Stimulated activated CD8-positive, alpha-beta memory T cell treated with anti-CD3 and anti-CD28 coated beads, Interleukin-12 subunit alpha, Interleukin-12 subunit beta, amount 100 ng/mL, for 24 hours (primary cell): ENCODE measurements around the gene BTBD7.

Source experiments
- DNase-seq: peaks from one replicate; pipeline ENCODE4 v3.0.0-alpha.2; 2020; ENCODE audit errors: extremely low read depth

Gene BTBD7

GRCh38 chr14:93305725-93306418, 27.0 kb downstream of the BTBD7 start:
- no peak for DNase-seq

DNA sequence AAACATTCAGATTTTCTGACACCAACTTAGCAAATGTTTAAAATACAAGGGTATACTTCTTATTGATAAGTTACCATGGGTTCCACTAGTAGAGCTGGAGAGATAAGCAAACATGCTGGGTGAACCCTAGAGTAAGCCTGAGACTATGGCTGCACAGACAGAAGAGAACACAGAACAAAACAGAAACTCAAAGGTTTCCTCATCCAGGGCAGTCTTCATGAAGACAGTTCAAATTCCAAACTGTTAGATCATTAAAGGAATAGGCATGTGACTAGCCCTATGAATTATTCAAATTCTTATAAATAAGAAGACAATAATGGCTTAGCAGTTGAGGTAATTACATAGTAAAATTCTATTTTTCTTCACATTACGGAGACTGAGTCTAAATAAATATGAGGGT, 28.1 kb downstream of the BTBD7 start:
- no peak for DNase-seq

DNA sequence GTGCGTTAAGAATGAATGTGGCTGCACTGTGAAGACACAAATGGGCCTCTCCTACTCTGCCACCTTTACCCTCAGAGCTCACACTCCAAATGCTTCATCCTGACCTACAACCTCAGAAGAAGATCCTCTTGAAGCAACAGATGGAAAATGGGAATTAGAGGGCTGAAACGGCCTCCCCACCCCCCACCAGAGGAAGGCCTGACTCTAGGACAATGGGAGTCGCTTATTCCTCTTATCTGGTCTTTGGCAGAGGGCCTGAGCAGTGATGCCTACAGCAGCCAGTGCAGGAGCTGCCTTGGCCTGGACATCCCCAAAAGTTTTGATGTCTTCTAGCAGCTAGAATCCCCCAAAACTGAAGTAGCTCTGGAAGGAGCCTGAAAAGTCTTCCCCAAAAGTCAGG, 29.2 kb downstream of the BTBD7 start:
- DNase-seq: no peak

GRCh38 chr14:93302688-93303581, 29.9 kb downstream of the BTBD7 start:
- DNase-seq: no peak

GRCh38 chr14:93301821-93302447, 30.9 kb downstream of the BTBD7 start:
- no peak for DNase-seq

DNA sequence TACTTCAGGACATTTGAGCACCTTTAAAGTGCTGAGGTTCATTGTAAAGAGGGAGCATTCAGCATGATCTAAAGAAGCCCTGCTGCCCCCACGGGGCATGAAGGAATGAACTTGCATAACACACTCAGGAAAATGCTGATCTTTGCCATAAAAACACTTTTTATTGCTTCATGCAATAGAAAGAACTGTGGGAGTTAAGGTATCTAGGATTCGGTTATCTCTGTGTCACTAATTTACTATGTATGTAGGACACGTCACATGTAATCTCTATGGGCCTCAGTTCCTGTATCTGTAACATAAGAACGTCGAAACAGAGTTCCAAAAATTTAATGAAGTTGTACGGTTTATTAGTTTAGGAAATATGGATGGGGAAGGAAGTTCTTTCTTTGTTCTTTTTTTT, 33.0 kb downstream of the BTBD7 start:
- no peak for DNase-seq

- no peak for DNase-seq
Measured at GRCh38 chr14:93299416-93299815, 33.4 kb downstream of the BTBD7 start.

DNA sequence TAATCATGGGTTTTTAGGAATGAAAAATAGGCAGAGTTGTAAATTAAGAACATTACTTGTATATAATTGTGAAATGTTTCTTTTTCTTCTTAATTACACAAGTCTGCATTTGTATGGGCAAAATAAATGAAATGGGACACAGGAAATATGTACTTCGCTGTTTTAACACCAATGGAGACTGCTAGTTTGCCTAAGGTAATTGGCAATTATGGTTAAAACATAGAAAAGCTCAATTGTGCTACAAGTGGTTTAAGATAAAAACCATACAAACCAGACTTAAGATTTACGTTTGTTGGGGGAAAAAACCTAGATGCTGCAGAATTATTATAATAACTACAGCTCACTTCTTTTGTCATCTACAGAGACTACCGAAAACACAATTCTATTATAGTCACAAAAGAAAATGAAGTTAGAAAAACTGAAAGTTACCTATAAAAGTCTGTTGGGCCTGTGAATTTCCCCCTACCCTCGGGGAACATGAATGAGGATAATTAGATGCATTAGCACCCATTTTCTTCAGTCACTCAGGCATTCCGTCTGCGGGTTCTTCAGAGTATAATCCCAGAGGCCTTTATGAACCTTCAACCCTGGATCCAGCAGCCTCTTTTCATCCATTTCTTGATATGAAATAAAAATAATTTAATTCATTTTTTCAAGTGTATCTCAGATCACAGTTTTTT, 37.2 kb downstream of the BTBD7 start:
- no peak for DNase-seq

DNA sequence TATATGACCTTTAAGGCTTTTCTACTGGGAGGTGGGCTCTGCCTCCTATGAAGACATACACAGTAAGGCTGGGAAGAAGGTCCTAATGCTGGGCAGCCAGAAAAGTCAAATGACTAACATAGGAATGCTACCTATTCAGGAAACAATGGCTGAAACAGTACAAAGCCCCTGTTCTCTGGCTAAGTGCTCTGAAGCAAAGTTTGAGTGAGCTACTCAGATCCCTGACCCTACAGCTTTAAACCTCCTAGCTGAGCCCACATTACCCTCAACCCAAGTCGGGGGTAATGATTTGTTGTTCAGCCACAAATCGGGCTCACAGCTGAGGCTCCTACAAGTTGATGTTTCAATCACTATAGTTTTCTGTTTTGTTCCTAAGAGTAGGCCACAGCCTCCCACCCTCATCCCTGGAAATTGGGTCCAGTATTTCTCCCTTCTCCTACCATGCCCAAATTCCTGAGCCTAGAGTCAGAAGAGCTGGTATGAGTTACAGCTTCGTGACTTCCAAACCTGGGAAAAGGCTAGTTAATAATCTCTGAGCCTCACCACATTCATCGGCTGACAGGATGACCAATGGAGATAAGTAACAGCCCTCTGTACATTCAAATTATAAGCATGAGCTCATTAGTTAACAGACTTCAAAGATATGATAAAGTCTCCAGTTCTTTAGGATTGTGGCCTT, 46.5 kb downstream of the BTBD7 start:
- DNase-seq: no peak

- DNase-seq: no peak
Measured at GRCh38 chr14:93285044-93285443, 47.8 kb downstream of the BTBD7 start.

GRCh38 chr14:93281937-93282336, 50.9 kb downstream of the BTBD7 start:
- no peak for DNase-seq

DNA sequence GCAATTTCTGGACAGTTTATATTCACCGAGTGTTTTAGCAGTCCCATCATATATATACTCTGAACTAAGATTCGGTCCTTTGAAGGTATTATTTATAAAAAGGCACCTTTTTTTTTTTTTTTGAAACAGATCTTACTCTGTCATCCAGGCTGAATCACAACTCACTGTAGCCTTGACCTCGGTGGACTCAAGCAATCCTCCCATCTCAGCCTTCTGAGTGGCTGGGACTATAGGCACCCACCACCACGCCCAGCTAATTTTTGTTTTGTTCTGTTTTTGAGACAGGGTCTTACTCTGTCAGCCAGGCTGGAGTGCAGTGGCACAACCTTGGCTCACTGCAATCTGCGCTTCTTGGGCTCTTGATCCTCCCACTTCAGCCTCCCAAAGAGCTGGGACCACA, 52.1 kb downstream of the BTBD7 start:
- no peak for DNase-seq

DNA sequence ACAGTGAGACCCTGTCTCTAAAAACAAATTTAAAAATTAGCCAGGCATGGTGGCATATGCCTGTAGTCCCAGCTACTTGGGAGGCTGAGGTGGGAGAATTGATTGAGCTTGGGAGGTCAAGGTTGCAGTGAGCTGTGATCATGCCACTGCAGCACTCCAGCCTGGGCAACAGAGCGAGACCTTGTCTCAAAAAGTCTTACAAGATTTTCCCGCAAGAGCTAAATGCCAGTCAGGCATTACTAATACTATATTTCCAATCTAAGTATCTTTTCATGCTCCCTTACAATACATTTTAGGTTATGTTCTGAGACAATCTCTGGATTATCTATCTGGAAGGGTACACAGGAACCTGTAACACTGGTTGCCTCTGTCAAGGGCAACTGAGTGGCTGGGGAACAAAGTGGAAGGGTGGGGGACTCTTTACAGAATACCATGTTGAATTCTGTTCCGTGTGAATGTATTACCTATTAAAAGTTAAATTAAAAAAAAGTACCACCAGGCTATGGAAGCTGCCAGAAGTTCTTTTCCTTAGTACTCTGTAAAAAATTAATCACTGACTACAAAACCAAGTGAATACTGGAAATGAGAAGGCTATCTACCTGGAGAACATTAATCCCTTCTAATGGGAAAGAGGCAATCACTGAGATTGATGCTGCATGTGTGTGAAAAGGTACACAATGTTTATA, 56.7 kb downstream of the BTBD7 start:
- no peak for DNase-seq

DNA sequence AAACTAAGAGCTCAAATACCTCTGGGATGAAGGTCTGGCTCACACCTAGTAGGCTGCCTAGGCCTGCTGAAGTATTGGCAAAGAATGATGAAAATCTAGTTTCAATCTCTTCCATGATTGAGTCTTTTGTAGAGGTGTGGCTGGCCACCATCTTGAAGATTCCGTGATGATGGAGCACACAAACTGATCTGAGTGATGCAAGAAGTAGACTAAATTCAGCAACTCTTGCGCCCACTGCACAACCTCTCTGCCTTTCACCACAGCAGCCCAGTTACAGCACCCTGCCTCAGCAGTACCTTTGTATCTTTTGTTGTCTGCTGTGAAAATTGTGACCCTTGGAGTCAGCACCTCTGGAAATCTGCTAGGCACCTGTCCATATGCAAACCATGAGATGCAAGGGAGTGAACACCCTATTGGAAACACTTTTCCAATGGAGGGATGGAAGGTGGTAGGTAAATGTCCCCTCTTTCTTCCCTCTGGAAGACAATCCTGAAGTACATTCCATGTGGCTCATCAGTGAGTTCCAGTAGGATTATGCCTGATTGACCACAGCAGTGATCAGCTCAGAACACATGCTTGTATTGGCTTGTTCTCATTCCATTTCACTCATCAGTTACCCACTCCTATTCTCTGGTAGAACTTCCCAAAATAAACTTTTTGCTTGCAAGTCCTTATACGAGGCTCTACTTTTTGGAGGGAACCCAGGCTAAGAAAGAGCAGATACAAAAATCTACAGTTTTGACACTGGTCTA, 58.6 kb downstream of the BTBD7 start:
- DNase-seq: no peak

DNA sequence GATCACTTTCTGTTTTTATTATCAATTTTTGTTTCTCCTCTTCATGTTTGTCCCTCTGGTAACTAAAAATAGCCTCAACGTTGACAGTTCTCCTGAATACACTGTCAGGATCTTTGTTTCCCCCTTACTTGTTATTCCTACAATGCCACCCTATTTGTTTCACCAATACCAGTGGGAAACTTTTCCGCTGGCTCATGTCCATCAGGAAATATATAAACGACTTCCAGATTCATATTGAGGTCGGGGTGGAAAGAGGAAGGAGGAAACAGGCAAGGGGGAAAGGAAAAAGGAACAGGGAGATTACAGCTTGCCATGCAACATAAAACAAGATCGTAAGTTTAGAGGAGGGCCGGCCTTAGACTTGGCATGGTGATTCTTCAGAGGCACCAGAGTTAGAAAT, 61.7 kb downstream of the BTBD7 start:
- DNase-seq: no peak

DNA sequence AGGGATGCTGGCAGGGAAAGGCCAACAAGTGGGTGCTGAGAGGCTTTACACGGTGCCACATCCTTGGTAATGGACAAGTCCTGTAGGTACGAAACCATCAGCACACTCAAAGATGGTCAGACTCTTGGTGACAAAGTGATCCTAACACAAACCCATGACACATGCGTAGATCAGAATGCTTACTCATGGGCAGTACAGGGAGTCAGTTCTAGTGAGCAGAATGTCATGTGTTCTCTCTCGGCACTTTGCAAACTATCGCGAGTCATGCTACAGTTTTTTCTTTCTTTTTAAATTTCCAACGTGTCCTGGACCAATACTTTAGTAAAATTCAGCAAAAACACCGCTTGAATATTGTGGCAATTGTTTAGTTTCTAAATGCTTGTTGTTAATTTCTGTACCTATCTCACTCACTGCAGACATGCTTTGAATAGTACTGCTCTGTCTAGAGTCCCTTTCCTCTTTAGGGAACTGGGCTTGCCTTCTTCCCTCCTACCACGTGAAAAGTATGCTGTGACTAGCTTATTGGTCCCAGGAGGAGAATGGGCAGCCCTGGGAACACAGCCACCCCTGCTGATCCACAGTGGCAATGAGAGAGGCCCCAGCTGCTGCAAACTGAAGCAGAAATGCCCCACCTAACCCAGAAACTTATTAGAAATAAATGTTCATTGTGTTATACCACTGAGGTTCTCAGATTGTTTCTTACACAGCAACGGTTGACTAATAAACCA, 63.3 kb downstream of the BTBD7 start:
- no peak for DNase-seq

GRCh38 chr14:93268406-93268805, 64.4 kb downstream of the BTBD7 start:
- no peak for DNase-seq

DNA sequence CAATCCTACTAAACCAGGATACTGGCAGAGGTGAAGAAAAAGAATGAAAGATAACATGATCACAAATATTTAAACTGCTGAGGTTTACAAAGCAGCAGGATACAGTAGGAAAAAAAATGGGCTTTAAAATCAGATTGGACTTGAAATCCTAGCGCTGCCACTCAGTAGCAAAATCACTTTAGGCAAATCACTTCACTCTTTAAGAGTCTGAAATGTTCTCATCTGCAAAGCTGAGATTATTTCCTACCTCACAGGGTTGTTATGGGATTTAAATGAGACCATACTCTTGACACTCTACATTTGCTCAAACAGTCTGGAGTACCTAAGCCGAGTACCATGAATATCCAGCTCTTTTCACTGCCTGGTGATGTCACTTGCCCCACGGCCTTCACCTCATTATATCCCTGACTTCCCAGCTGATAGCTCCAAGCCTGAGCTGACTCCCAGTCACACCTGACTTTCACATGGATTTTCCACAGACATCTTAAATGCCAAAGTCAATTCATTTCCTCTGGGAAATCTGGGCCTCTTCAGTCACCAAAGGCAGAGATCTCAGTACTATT, 65.6 kb downstream of the BTBD7 start:
- DNase-seq: no peak

DNA sequence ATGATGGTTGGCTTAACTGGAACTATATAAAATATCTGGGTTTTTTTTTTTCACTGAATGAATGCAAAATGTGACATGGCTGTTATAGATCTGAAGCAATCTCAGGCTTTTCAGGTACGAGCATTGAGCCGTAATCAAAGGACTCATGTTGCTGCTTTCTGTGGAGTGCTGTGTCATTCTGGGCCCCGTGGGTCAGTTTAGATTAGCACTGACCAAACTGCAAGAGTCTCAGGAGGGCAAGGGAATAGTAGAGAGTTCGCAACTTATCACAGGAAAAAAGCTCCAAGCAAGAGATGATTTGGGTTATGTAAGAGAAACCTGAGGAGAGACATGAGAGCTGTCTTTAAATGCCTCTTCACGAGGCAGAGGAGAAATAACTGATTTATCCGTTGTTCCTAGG, 66.7 kb downstream of the BTBD7 start:
- DNase-seq: no peak
